ENCODE results near the gene PLA2G4B. TPM values are rescaled to one million over a fixed set of nuclear protein-coding genes. Genes with fewer than 3 reads are reported as not detected.

The PLA2G4B gene, protein sequence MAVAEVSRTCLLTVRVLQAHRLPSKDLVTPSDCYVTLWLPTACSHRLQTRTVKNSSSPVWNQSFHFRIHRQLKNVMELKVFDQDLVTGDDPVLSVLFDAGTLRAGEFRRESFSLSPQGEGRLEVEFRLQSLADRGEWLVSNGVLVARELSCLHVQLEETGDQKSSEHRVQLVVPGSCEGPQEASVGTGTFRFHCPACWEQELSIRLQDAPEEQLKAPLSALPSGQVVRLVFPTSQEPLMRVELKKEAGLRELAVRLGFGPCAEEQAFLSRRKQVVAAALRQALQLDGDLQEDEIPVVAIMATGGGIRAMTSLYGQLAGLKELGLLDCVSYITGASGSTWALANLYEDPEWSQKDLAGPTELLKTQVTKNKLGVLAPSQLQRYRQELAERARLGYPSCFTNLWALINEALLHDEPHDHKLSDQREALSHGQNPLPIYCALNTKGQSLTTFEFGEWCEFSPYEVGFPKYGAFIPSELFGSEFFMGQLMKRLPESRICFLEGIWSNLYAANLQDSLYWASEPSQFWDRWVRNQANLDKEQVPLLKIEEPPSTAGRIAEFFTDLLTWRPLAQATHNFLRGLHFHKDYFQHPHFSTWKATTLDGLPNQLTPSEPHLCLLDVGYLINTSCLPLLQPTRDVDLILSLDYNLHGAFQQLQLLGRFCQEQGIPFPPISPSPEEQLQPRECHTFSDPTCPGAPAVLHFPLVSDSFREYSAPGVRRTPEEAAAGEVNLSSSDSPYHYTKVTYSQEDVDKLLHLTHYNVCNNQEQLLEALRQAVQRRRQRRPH
- polyA plus RNA-seq (2012; ENCODE audit: missing spikeins): 2.6 TPM

- DNase-seq (ENCODE audit: insufficient read length) (no peak), FAIRE-seq (no peak)
- TF ChIP-seq POLR2A (IDR thresholded peaks at IDR 0.05; ENCODE audit: low read depth, low read length) (no peak), TAF1 (IDR thresholded peaks at IDR 0.05; ENCODE audit: borderline replicate concordance, low read depth, low read length) (no peak), POLR2AphosphoS5 (IDR thresholded peaks at IDR 0.05; ENCODE audit: low read depth, low read length) (no peak)
Measured at GRCh38 chr15:41838400-41838897, at the start of gene PLA2G4B. PLA2G4B (plus strand) TSS chr15:41838847; CDS start chr15:41838914, 67 bp downstream.

DNA sequence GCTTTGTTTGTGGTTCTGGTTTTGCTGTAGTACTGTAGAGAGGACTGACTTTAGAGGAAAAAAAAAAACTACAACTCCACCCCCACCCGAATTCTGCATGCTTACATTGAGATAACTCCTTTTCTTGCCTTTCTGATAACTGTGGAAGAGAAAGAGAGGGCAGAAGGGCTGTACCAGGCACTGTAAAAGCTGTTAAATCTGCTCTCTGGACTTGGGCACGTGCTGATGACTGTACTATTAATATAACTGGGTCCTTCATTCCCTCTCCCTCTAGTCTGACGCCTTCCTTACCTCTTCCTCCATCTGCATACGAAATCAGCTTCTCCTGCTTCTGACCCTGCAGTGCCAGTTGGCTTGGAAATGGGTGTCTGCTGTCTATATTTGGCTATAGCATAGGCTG is 49.4 kb upstream of the PLA2G4B start:
- DNase-seq (ENCODE audit: insufficient read length): no peak
- no peak for FAIRE-seq
- TF ChIP-seq TAF1 (IDR thresholded peaks at IDR 0.05; ENCODE audit: borderline replicate concordance, low read depth, low read length) (no peak), POLR2AphosphoS5 (IDR thresholded peaks at IDR 0.05; ENCODE audit: low read depth, low read length) (no peak), POLR2A (IDR thresholded peaks at IDR 0.05; ENCODE audit: low read depth, low read length) (no peak)

GRCh38 chr15:41789662-41790061 is 49.0 kb upstream of the PLA2G4B start:
- FAIRE-seq (no peak), DNase-seq (ENCODE audit: insufficient read length) (no peak)
- TF ChIP-seq POLR2A (IDR thresholded peaks at IDR 0.05; ENCODE audit: low read depth, low read length): no peak
- TF ChIP-seq POLR2AphosphoS5 (IDR thresholded peaks at IDR 0.05; ENCODE audit: low read depth, low read length): no peak
- no peak for TF ChIP-seq TAF1 (IDR thresholded peaks at IDR 0.05; ENCODE audit: borderline replicate concordance, low read depth, low read length)

GRCh38 chr15:41790169-41790568 is 48.5 kb upstream of the PLA2G4B start:
- no peak for TF ChIP-seq POLR2A (IDR thresholded peaks at IDR 0.05; ENCODE audit: low read depth, low read length)
- no peak for TF ChIP-seq POLR2AphosphoS5 (IDR thresholded peaks at IDR 0.05; ENCODE audit: low read depth, low read length)
- TF ChIP-seq TAF1 (IDR thresholded peaks at IDR 0.05; ENCODE audit: borderline replicate concordance, low read depth, low read length): no peak
- FAIRE-seq (no peak), DNase-seq (ENCODE audit: insufficient read length) (no peak)

GRCh38 chr15:41790756-41791546 is 47.7 kb upstream of the PLA2G4B start:
- DNase-seq (ENCODE audit: insufficient read length) (no peak), FAIRE-seq (no peak)
- TF ChIP-seq POLR2AphosphoS5 (IDR thresholded peaks at IDR 0.05; ENCODE audit: low read depth, low read length) (no peak), TAF1 (IDR thresholded peaks at IDR 0.05; ENCODE audit: borderline replicate concordance, low read depth, low read length) (no peak), POLR2A (IDR thresholded peaks at IDR 0.05; ENCODE audit: low read depth, low read length) (no peak)

DNA sequence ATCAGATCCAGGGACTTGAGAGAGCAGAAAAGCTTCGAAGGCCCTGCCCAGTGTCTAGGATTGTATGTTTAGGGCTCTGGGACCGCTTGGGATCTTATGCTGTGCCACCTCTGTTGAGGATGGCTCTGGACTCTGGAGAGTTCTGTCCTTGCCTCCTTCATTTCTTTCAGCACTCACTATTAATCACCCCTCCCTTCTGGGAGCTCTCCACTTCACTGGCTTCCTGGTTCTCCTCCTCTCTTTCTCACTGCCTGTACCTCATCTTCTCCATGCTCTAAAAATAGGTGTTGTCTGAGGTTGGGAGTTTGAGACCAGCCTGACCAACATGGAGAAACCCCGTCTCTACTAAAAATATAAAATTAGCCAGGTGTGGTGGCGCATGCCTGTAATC is 47.1 kb upstream of the PLA2G4B start:
- no peak for DNase-seq (ENCODE audit: insufficient read length)
- TF ChIP-seq TAF1 (IDR thresholded peaks at IDR 0.05; ENCODE audit: borderline replicate concordance, low read depth, low read length) (no peak), POLR2AphosphoS5 (IDR thresholded peaks at IDR 0.05; ENCODE audit: low read depth, low read length) (no peak), POLR2A (IDR thresholded peaks at IDR 0.05; ENCODE audit: low read depth, low read length) (no peak)
- FAIRE-seq: no peak

- FAIRE-seq: no peak
- DNase-seq (ENCODE audit: insufficient read length): no peak
Measured at GRCh38 chr15:41792000-41792637, 46.5 kb upstream of the PLA2G4B start.

GRCh38 chr15:41794081-41794480 is 44.6 kb upstream of the PLA2G4B start:
- TF ChIP-seq POLR2AphosphoS5 (IDR thresholded peaks at IDR 0.05; ENCODE audit: low read depth, low read length) (no peak), POLR2A (IDR thresholded peaks at IDR 0.05; ENCODE audit: low read depth, low read length) (no peak)
- DNase-seq (ENCODE audit: insufficient read length) (no peak), FAIRE-seq (no peak)

More at GRCh38 chr15:41792000-41792637, 46.5 kb upstream of the PLA2G4B start:
- no peak for TF ChIP-seq TAF1 (IDR thresholded peaks at IDR 0.05; ENCODE audit: borderline replicate concordance, low read depth, low read length)

- FAIRE-seq: no peak
Measured at GRCh38 chr15:41795996-41796856, 42.4 kb upstream of the PLA2G4B start.

More at GRCh38 chr15:41795996-41796856, 42.4 kb upstream of the PLA2G4B start:
- TF ChIP-seq POLR2A (IDR thresholded peaks at IDR 0.05; ENCODE audit: low read depth, low read length) (no peak), POLR2AphosphoS5 (IDR thresholded peaks at IDR 0.05; ENCODE audit: low read depth, low read length) (no peak), TAF1 (IDR thresholded peaks at IDR 0.05; ENCODE audit: borderline replicate concordance, low read depth, low read length) (no peak)
- DNase-seq (ENCODE audit: insufficient read length): no peak

Data from GM12892 (cell line).